Neural crest cell (in vitro differentiated cells): ENCODE results near the gene CYTH1. TPM values are rescaled to one million over a fixed set of nuclear protein-coding genes. Genes with fewer than 3 reads are reported as not detected.

Experiments used
- DNase-seq: peaks from one replicate; pipeline ENCODE4 v3.0.0; 2021; ENCODE audit warnings: low read depth, mixed read lengths, low spot score
- H3K27ac Mint-ChIP-seq: one replicate; pipeline ENCODE4 v1.8.0; 2021; ENCODE audit warnings: mild to moderate bottlenecking, mixed read lengths; ENCODE audit not compliant: unreplicated experiment
- H3K27me3 Mint-ChIP-seq: 2 replicates; pipeline ENCODE4 v1.8.0; 2021; ENCODE audit warnings: low read depth, mild to moderate bottlenecking, mixed read lengths
- H3K36me3 Mint-ChIP-seq: 2 replicates; pipeline ENCODE4 v1.8.0; 2021; ENCODE audit warnings: low read depth, mild to moderate bottlenecking, mixed read lengths
- H3K4me1 Mint-ChIP-seq: 2 replicates; pipeline ENCODE4 v1.8.0; 2021; ENCODE audit warnings: mixed read lengths
- H3K4me3 Mint-ChIP-seq: one replicate; pipeline ENCODE4 v1.8.0; 2021; ENCODE audit warnings: mild to moderate bottlenecking, mixed read lengths
- H3K9me3 Mint-ChIP-seq: 2 replicates; pipeline ENCODE4 v1.8.0; 2021; ENCODE audit warnings: mixed read lengths
- total RNA-seq: library from RNA; stranded (reverse); gene quantifications from 2 replicates; pipeline ENCODE4 v1.2.1, GENCODE V29; 2021
- TF ChIP-seq, protein P1 (sequence below): fragments of 200-600 bp; sonication (generic); conservative IDR thresholded peaks from 2 replicates; pipeline ENCODE4 v1.5.0; 2021; ENCODE audit warnings: antibody characterized with exemption, mild to moderate bottlenecking

The CYTH1 gene
- total RNA-seq, 1 donor from 2014 or later, result 26.8 TPM

GRCh38 chr17:78748048-78748729 is 33.9 kb downstream of the CYTH1 start:
- peaks cover 16% of the 10 kb centered on the region for H3K4me1 Mint-ChIP-seq
- no peak for DNase-seq
- H3K9me3 Mint-ChIP-seq, result no peaks in the 10 kb centered on the region
- no peak overlapping the region for H3K27ac Mint-ChIP-seq
- TF ChIP-seq, protein P1, sequence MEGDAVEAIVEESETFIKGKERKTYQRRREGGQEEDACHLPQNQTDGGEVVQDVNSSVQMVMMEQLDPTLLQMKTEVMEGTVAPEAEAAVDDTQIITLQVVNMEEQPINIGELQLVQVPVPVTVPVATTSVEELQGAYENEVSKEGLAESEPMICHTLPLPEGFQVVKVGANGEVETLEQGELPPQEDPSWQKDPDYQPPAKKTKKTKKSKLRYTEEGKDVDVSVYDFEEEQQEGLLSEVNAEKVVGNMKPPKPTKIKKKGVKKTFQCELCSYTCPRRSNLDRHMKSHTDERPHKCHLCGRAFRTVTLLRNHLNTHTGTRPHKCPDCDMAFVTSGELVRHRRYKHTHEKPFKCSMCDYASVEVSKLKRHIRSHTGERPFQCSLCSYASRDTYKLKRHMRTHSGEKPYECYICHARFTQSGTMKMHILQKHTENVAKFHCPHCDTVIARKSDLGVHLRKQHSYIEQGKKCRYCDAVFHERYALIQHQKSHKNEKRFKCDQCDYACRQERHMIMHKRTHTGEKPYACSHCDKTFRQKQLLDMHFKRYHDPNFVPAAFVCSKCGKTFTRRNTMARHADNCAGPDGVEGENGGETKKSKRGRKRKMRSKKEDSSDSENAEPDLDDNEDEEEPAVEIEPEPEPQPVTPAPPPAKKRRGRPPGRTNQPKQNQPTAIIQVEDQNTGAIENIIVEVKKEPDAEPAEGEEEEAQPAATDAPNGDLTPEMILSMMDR, result no peak
- H3K4me3 Mint-ChIP-seq, result no peak overlapping the region
- H3K27me3 Mint-ChIP-seq, result no peaks in the 10 kb centered on the region
- H3K36me3 Mint-ChIP-seq, result no peaks in the 10 kb centered on the region

GRCh38 chr17:78747488-78747887 is 34.6 kb downstream of the CYTH1 start:
- TF ChIP-seq, protein P1, result no peak
- no peaks in the 10 kb centered on the region for H3K27me3 Mint-ChIP-seq
- H3K9me3 Mint-ChIP-seq, result no peaks in the 10 kb centered on the region
- no peak overlapping the region for H3K4me3 Mint-ChIP-seq
- H3K4me1 Mint-ChIP-seq, result peaks cover 16% of the 10 kb centered on the region
- no peak overlapping the region for H3K27ac Mint-ChIP-seq
- DNase-seq, result no peak
- no peaks in the 10 kb centered on the region for H3K36me3 Mint-ChIP-seq

DNA sequence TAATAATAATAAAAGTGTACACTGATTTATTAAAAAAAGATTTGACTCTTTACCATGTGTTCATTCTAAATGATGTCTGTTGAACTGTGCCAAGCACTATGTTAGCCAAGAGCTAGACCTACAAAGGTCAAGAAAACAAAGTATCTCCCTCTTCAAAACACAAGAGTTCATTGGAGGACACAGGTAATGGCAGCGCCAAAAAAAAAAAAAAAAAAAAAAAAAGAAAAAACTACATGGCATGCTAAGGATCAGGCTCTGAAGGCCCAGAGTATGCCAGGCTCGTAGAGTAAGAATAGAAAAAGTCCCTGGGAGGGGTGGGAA is 35.2 kb downstream of the CYTH1 start:
- Mint-ChIP-seq H3K27me3 (no peaks in the 10 kb centered on the region), H3K27ac (no peak overlapping the region), H3K36me3 (no peaks in the 10 kb centered on the region), H3K4me3 (no peak overlapping the region), H3K9me3 (no peaks in the 10 kb centered on the region), H3K4me1 (peaks cover 16% of the 10 kb centered on the region)
- TF ChIP-seq, protein P1, result no peak
- DNase-seq, result no peak

GRCh38 chr17:78746263-78746948 is 35.7 kb downstream of the CYTH1 start:
- TF ChIP-seq, protein P1, result no peak
- no peak for DNase-seq
- Mint-ChIP-seq H3K4me3 (no peak overlapping the region), H3K27ac (no peak overlapping the region), H3K9me3 (no peaks in the 10 kb centered on the region), H3K36me3 (no peaks in the 10 kb centered on the region), H3K4me1 (peaks cover 16% of the 10 kb centered on the region), H3K27me3 (no peaks in the 10 kb centered on the region)

DNA sequence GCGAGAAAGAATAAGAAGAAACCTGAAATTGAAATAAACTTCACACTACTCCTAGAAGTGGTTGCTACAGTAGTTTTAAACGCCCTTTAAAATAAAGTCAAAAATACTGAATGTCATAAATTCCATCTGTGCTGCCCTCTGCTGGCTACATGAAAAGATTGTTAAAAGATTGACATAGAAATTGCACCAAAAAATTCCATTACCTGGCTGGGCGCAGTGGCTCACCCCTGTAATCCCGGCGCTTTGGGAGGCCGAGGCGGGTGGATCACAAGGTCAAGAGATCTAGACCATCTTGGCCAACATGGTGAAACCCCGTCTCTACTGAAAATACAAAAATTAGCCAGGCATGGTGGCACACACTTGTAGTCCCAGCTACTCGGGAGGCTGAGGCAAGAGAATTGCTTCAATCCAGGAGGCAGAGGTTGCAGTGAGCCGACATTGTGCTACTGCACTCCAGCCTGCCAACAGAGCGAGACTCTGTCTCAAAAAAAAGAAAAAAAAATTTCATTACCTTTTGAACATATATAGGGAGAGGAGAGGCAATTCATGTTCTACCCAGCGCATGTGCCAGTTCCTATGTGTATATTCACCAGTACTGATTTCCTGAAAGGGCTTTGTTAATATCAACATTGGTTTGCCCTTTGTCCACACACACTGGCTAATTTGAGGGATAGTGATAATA is 36.5 kb downstream of the CYTH1 start:
- TF ChIP-seq, protein P1, result peak; percentile 74
- H3K4me3 Mint-ChIP-seq, result no peak overlapping the region
- peaks cover 16% of the 10 kb centered on the region for H3K4me1 Mint-ChIP-seq
- H3K36me3 Mint-ChIP-seq, result no peaks in the 10 kb centered on the region
- no peaks in the 10 kb centered on the region for H3K9me3 Mint-ChIP-seq
- no peak overlapping the region for H3K27ac Mint-ChIP-seq
- H3K27me3 Mint-ChIP-seq, result no peaks in the 10 kb centered on the region
- DNase-seq, result peak; percentile 29
